ENCODE data around the gene PSMD9.

Gene PSMD9

DNA sequence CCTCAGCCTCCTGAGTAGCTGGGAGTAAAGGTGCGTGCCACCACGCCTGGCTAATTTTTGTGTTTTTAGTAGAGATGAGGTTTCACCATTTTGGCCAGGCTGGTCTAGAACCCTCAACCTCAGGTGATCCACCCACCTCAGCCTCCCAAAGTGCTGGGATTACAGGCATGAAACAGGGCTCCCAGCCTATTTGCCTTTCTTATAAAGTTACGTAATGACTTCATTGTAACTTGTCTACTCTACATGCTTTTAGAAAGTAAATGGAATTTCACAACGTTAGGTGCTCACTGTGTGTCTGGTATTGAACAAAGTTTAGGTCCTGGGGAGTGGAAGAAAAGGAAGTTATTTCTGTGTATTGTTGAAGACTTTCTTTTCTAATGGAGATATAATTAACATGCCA lies 42.3 kb downstream of the PSMD9 start:
- TF ChIP-seq, protein P1, sequence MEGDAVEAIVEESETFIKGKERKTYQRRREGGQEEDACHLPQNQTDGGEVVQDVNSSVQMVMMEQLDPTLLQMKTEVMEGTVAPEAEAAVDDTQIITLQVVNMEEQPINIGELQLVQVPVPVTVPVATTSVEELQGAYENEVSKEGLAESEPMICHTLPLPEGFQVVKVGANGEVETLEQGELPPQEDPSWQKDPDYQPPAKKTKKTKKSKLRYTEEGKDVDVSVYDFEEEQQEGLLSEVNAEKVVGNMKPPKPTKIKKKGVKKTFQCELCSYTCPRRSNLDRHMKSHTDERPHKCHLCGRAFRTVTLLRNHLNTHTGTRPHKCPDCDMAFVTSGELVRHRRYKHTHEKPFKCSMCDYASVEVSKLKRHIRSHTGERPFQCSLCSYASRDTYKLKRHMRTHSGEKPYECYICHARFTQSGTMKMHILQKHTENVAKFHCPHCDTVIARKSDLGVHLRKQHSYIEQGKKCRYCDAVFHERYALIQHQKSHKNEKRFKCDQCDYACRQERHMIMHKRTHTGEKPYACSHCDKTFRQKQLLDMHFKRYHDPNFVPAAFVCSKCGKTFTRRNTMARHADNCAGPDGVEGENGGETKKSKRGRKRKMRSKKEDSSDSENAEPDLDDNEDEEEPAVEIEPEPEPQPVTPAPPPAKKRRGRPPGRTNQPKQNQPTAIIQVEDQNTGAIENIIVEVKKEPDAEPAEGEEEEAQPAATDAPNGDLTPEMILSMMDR (IDR thresholded peaks at IDR 0.05; ENCODE audit: control insufficient read depth, insufficient read depth, low read depth, low read length, missing control alignments): no peak
- H3K4me3 ChIP-seq (ENCODE audit: control insufficient read depth, low read depth, low read length): no peak overlapping the region
- DNase-seq (ENCODE audit: low read depth): no peak

DNA sequence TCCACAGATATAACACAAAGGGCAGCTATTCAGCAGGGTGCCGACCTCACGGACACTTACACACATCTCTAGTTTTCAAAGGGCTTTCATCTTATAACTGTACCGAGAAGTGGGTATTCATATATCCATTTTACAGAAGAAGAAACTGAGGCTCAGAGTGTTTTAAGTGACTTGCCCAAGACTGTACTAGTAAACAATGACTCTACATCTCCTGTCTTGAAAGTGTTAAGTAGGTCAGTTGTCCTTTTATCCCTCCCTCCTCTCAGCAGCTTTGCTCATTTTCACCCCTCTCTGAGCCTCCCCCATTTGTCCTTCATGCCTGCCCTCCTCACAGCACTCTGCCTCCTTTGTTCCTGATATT lies 43.6 kb downstream of the PSMD9 start:
- TF ChIP-seq, protein P1 (IDR thresholded peaks at IDR 0.05; ENCODE audit: control insufficient read depth, insufficient read depth, low read depth, low read length, missing control alignments): no peak
- no peak overlapping the region for H3K4me3 ChIP-seq (ENCODE audit: control insufficient read depth, low read depth, low read length)
- no peak for DNase-seq (ENCODE audit: low read depth)

DNA sequence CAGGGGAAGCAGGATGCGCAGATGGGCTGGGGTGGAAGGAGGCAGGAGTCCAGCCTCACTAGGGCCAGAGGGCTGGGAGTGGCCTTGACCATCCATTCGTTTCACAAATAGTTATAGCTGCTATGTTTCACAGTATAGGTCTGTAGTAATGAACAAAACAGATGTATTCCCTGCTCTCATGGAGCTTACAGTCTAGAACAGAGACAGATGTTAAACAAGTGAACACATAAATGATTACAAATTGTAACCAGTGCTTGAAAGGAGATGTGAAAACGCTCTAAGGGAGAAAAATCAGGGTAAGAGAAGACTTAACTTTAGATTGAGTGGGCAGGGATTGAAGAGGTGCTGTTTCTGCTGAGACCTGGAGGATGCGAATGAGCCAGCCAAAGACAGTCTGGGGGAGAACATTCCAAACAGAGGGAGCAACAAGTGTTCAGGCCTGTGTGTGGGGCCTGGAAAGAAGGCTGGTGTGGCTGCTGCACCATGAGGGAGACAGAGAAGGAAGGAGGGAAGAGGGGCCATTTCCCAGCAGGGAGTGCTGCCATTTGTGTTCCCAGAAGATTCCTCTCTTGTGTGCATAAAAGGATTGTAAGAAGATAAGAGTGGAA lies 44.4 kb downstream of the PSMD9 start:
- no peak overlapping the region for H3K4me3 ChIP-seq (ENCODE audit: control insufficient read depth, low read depth, low read length)
- TF ChIP-seq, protein P1 (IDR thresholded peaks at IDR 0.05; ENCODE audit: control insufficient read depth, insufficient read depth, low read depth, low read length, missing control alignments): no peak
- no peak for DNase-seq (ENCODE audit: low read depth)

DNA sequence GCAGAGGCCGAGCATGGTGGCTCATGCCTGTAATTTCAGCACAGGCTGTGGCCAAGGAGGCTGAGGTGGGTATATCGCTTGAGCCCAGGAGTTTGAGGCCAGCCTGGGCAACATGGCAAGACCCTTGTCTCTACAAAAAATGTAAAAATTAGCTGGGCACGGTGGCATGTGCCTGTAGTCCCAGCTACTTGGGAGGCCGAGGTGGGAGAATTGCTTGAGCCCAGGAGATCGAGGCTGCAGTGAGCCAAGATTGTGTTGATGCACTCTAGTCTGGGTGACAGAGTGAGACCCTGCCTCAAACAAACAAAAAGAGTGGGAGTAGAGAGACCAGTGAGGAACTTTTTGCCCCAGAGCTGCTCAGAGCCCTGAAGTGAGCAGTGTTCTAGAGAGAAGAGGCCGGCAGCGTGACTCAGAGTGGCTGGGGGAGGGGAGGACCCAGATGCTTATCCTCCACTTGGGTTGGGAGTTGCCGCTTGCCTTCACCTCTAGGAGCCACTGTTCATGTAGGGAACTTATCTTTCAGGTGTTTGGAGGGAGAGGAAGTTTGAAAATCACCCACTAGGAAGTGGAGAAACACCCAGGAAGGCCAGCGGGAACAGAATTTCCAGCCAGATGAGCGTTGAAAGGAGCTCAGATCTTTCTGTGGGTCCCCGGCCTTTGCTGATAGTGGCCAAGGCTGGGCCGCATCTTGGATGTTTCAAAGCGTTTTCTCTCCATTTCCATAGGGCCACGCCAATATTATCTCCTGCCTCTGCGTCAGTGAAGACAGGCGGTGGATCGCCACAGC lies 45.1 kb downstream of the PSMD9 start:
- no peak for DNase-seq (ENCODE audit: low read depth)
- H3K4me3 ChIP-seq (ENCODE audit: control insufficient read depth, low read depth, low read length): no peak overlapping the region
- TF ChIP-seq, protein P1 (IDR thresholded peaks at IDR 0.05; ENCODE audit: control insufficient read depth, insufficient read depth, low read depth, low read length, missing control alignments): no peak

DNA sequence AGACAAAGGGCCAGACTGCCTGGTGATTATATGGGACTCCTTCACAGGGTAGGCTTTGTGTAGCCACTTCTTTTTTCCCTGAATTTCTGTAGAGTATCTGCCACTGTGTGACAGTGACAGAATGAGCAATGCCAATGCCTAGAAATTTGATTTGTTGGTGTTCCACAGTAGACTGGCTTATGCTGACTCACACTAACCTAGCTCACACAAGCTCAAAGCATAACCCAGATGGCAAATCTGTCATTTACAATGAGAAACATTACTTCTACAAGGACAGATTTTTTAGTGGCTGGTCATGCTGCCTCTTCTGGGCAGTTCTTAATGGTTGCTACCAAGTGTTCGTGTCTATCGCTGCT lies 45.7 kb downstream of the PSMD9 start:
- H3K4me3 ChIP-seq (ENCODE audit: control insufficient read depth, low read depth, low read length): no peak overlapping the region

DNA sequence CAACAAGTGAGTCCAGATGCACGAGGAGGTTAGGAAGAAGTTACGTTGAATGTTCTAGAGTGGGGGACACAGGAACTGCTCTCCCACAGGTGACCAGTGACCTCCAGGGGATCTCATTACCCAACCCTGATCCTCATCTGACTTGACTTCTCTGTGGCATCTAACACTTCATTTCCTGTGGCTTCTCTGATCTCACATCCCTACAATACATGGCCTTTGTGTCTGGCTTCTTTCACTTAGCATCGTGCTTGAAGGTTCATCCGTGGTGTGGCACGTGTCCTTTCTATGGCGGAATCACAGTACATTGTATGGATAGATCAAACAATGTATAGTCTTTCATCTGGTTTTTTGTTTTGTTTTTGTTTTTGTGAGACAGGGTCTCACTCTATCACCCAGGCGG lies 49.1 kb downstream of the PSMD9 start:
- TF ChIP-seq, protein P1 (IDR thresholded peaks at IDR 0.05; ENCODE audit: control insufficient read depth, insufficient read depth, low read depth, low read length, missing control alignments): no peak
- no peak overlapping the region for H3K4me3 ChIP-seq (ENCODE audit: control insufficient read depth, low read depth, low read length)
- DNase-seq (ENCODE audit: low read depth): no peak

More for the DNA sequence above, 45.7 kb downstream of the PSMD9 start:
- TF ChIP-seq, protein P1 (IDR thresholded peaks at IDR 0.05; ENCODE audit: control insufficient read depth, insufficient read depth, low read depth, low read length, missing control alignments): no peak
- no peak for DNase-seq (ENCODE audit: low read depth)

Data from AG09309 (cell line).